OCI-LY1 (cell line): ENCODE results near the gene ACTR5.
"Not testable (repeated sequence)": the region's sequence is repeated elsewhere in the genome, so short reads cannot be mapped to it uniquely, and the experiment has no call there.

Source experiments
- EZH2 ChIP-seq: fragments of 200-600 bp; sonication (generic), shearing (Covaris generic); IDR thresholded peaks from 2 replicates; pipeline ENCODE4 v1.8.0; 2017; ENCODE audit warnings: borderline replicate concordance, mixed run types, mild to moderate bottlenecking, antibody characterized with exemption, low read length, moderate library complexity, mixed read lengths
- TF ChIP-seq, protein P1 (sequence below): fragments of 200-600 bp; sonication (generic), shearing (Covaris generic); IDR thresholded peaks from 2 replicates; pipeline ENCODE4 v1.5.1; 2017; ENCODE audit warnings: mild to moderate bottlenecking, antibody characterized with exemption, low read length, moderate library complexity, mixed read lengths

DNA sequence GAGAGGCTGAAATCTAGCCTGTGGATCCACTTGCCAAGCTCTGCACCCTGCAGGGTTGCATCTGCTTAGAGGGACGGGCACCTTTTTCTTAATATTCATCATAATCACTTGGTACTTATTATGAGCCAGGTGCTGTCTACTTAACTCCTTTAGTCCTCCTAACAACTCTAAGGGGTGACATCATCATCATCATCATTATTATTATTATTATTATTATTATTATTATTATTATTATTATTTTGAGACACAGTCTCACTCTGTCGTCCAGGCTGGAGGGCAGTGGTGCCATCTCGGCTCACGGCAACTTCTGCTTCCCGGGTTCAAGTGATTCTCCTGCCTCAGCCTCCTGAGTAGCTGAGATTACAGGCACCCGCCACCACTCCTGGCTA is 65.3 kb downstream of the ACTR5 start:
- TF ChIP-seq, protein P1, sequence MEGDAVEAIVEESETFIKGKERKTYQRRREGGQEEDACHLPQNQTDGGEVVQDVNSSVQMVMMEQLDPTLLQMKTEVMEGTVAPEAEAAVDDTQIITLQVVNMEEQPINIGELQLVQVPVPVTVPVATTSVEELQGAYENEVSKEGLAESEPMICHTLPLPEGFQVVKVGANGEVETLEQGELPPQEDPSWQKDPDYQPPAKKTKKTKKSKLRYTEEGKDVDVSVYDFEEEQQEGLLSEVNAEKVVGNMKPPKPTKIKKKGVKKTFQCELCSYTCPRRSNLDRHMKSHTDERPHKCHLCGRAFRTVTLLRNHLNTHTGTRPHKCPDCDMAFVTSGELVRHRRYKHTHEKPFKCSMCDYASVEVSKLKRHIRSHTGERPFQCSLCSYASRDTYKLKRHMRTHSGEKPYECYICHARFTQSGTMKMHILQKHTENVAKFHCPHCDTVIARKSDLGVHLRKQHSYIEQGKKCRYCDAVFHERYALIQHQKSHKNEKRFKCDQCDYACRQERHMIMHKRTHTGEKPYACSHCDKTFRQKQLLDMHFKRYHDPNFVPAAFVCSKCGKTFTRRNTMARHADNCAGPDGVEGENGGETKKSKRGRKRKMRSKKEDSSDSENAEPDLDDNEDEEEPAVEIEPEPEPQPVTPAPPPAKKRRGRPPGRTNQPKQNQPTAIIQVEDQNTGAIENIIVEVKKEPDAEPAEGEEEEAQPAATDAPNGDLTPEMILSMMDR, result not testable (repeated sequence)
- TF ChIP-seq EZH2, result not testable (repeated sequence)
